ENCODE results near the gene CROCC. TPM values are rescaled to one million over a fixed set of nuclear protein-coding genes. Genes with fewer than 3 reads are reported as not detected.
A peak's percentile ranks its signal among the peaks of the same experiment; 100 is the strongest.

The CROCC gene
- total and polyA plus RNA-seq, 9 of the 15 experiments (the other 6 are each of a cell fraction or from before 2014, with no cell fraction given) = 0.17 to 15.4 (median 7.6) TPM

GRCh38 chr1:16986560-16986959, 64.8 kb downstream of the CROCC start (continued):
- TF ChIP-seq SMAD2 (IDR thresholded peaks at IDR 0.05; ENCODE audit: low read depth, low read length) (no peak), MECOM (CRISPR knock-in tag; IDR thresholded peaks at IDR 0.05) (no peak), E2F4 (CRISPR knock-in tag; IDR thresholded peaks at IDR 0.05; ENCODE audit: low read depth) (no peak), ZBTB12 (CRISPR knock-in tag; IDR thresholded peaks at IDR 0.05) (no peak), FOXP4 (CRISPR knock-in tag; IDR thresholded peaks at IDR 0.05; ENCODE audit: borderline replicate concordance) (no peak)

GRCh38 chr1:16986962-16987361, 65.2 kb downstream of the CROCC start:
- Histone ChIP-seq H2AFZ (ENCODE audit: low read depth, low read length) (no peak overlapping the region), H3K27me3 (ENCODE audit: control insufficient read depth in 2 of 2, insufficient read depth in 2 of 2, low read length in 2 of 2) (no peaks in the 10 kb centered on the region; a peak in 1 of 5 replicates), H3K9me1 (ENCODE audit: control insufficient read depth, insufficient read depth, low read length) (peaks cover 4% of the 10 kb centered on the region), H3K4me1 (replicated peaks in 1 of 2; ENCODE audit: control insufficient read depth in 2 of 2, insufficient read depth in 2 of 2, low read length in 2 of 2) (peaks cover 0 to 20% of the 10 kb centered on the region in 2 experiments; a peak in 2 of 5 replicates), H3K79me2 (ENCODE audit: control insufficient read depth, insufficient read depth, low read length) (no peaks in the 10 kb centered on the region), H3K27ac (ENCODE audit: extremely low read depth, low read depth, low read length) (no peak overlapping the region), H3K9ac (ENCODE audit: insufficient read depth in 1 of 2, low read depth in 2 of 2, low read length in 2 of 2) (no peak overlapping the region), H3K4me2 (ENCODE audit: insufficient read depth, low read length) (no peak overlapping the region), H3K4me3 (no peak overlapping the region), H3K36me3 (ENCODE audit: control insufficient read depth, insufficient read depth, low read length) (peaks cover 13% of the 10 kb centered on the region; the same call in 1 of the 3 replicates), H3K9me3 (replicated peaks; ENCODE audit: control insufficient read depth, insufficient read depth, low read depth, low read length) (no peaks in the 10 kb centered on the region), H4K20me1 (replicated peaks; ENCODE audit: control insufficient read depth, insufficient read depth, low read length) (no peaks in the 10 kb centered on the region; the same call in 1 of the 2 replicates)
- CTCF ChIA-PET (ENCODE audit: low intra/inter-chr PET ratio) = interaction anchor here (0.6 kb wide), 1 partner anchor 140 kb away, joined by 7 read pairs; no protein-coding TSS in a partner anchor
- DNase-seq (ENCODE audit: extremely low read depth in 1 of 4, low spot score in 3 of 4) (peak; percentile 33 to 74 (median 72)), ATAC-seq (peak; percentile 90), FAIRE-seq (peak; percentile 44)
- intact Hi-C loops (cut with micrococcal nuclease) = no loop called here
- in situ Hi-C loops (cut with MboI) = no loop called here
- POLR2A ChIA-PET = no interaction called here
- 72% methylated on average over 11 of the region's 16 CpGs for WGBS (ENCODE audit: insufficient coverage, low coverage, missing lambda C conversion rate)
- no TSS peak for BruUV-seq (replicated peaks)
- no peak for TF ChIP-seq ZNF609 (CRISPR knock-in tag; IDR thresholded peaks at IDR 0.05; ENCODE audit: borderline replicate concordance)
- no peak for TF ChIP-seq SRSF1 (IDR thresholded peaks at IDR 0.05; ENCODE audit: low read depth, low read length)
- TF ChIP-seq HDAC1 (IDR thresholded peaks at IDR 0.05) = no peak
- no peak for TF ChIP-seq CHCHD3 (CRISPR knock-in tag; IDR thresholded peaks at IDR 0.05)
- TF ChIP-seq DIDO1 (tag; IDR thresholded peaks at IDR 0.05; ENCODE audit: low read depth) = no peak
- no peak for TF ChIP-seq ZNF511 (CRISPR knock-in tag; IDR thresholded peaks at IDR 0.05)
